GM21423 (cell line): ENCODE data around the gene RARB.

Experiments
- ATAC-seq: cut with Tn5 transposase; IDR thresholded peaks from one replicate; pipeline ENCODE4 v1.9.1; 2021; ENCODE audit warnings: mild to moderate bottlenecking, moderate library complexity; ENCODE audit not compliant: unreplicated experiment

The RARB gene

GRCh38 chr3:25469558-25469957, 41.5 kb downstream of the RARB start:
- no peak for ATAC-seq

GRCh38 chr3:25471081-25471768, 43.2 kb downstream of the RARB start:
- ATAC-seq: no peak

GRCh38 chr3:25472153-25472552, 44.1 kb downstream of the RARB start:
- ATAC-seq: no peak

DNA sequence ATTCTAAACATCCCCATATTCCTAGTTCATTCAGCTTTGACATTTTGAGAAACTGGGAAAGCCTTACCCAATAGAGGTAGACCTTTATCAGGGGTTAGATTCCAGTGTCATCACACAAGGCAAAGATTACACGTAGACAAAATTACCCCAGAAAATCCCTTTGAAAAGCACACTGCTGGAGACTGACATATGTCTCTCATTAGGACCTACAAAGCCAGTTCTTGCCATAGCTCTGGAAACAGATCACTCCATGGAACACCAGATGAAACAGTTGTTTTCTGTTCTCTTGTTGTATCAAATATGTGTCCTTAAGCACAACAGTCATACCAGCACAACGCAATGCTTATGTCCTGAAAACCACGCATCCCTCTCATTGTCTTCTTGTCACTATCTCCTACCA, 44.7 kb downstream of the RARB start:
- no peak for ATAC-seq

DNA sequence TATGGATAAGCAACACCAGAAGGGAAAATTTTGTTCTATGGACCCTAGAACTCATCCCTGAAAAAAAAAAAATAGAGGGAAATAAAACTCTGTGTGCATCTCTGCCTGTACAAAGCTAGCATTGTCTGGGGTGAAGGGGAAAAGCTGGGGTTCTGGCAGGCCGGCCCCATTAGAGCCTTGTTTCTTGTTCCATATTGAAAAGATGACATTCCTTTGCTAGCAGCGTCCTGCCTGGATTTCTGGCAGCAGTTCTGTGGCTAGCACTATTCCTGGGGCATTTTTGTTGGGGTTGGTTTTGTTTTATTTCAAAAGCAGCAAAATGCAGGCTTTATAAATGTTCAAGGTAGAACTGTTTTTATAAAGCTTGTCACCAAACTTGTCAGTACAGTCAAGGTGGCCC, 45.2 kb downstream of the RARB start:
- ATAC-seq: no peak

DNA sequence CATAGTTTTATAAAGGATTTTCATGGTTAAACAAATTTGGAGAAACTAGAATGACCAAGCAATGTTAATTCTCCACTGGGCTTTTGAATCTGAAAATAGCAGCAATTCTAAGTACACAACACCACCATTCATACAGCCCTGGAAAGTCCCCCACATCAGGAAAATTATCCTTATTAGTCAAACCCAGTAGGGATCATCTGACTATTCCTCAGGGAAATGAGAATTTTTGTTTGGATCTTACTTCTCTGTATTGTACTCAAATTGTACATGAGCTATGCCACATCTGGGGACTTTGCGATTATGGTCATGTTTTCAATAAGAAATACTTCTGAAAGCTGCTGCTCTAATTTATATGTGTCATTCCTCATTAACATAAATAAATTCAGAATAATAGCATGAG, 46.0 kb downstream of the RARB start:
- ATAC-seq: no peak

DNA sequence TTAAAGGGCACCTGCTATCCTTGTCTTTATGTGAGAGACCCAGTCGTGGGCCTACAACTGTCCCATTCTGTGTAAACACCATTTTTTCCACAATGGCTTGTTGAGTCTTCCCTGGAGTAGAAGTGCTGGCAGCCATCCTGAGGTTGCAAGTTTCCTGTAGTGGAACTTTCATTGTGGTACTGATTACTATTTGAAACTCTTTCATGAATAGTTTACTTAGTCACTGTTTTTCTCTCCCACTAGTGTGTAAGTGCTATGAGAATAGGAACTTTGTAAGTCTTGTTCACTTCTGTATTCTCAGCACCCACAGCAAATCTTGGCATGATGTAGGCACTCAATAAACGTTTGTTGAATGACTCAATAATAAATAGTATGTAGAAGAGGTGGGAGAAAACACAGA, 48.6 kb downstream of the RARB start:
- no peak for ATAC-seq

DNA sequence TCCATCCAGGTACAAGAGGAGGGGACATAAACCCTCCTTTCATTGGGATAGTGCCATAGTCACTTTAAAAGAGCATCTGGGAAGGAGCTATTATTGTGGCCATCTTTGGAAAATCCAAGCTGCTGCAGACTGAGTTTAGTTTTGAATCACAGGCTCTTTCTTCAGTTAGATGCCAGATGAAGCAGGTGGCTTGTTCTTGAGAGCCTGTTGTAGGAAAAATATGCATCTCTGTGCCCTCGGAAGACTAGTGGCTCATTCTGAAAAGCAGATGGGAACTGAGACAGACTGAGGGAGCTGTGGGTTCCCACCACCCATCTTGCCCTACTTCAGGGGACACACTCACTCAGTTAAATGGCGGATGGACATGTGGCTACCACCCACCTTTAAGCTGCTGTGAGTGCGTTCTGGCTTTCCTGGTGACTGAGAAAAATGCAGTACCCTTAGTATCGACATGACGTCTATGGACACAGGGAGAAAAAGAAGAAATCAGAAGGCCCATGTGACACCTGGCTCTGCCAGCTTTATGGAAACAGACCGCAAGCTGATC, 50.2 kb downstream of the RARB start:
- ATAC-seq: no peak

DNA sequence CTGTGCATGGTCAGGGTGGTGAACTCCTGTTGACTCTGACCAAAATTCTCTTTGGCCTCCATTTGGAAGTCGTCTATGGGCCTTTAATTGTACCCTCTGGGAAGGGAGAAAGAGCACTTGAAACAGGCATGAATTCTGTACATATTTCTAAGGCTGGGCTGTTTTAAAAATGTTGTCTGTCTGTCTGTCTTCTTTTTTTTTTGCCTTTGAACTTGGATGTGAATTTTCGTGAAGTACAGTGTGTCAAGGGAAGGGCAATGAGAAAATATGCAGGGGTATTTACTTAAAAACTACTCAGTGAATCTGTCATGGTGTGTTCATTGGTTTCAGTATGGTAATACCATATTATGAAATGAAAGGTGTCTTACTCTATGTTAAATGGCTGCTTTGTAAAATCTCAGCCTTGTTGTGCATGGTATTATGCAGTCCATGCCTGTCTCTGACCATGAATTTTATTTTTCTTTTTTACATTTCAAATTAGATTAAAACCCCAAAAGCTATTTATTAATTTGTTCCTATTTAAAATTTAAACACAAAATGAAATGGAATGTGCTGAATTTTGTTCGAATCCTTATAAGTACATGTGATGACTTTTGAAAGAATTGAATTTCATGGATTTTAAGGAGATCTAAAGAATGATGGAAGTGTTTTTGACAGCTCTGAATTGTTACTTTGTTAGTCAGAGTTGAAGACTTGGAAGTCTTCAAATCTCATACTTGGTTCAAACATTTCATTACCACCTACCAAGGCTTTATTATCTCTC, 51.1 kb downstream of the RARB start:
- ATAC-seq: no peak

- no peak for ATAC-seq
These were observed 51.6 kb downstream of the RARB start for GRCh38 chr3:25479727-25480010.

DNA sequence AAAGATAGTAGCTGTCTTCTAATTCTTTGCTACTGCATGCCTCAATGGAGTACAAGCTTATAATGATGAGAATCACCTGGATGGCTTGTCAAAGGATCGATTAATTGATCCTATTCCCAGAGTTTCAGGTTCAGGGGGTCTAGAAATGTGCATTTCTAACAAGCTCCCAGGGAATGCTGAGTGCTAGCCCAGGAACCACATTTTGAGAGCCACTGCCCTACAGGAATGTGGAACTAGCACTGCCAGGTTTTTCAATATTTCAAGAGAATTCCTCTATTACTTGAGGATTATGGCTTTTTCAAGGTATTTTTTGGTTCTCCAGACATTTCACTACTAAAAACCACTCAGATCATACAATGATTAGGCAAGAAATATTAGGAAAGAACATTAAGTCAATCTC, 52.7 kb downstream of the RARB start:
- no peak for ATAC-seq

- no peak for ATAC-seq
These were observed 53.3 kb downstream of the RARB start for GRCh38 chr3:25481386-25481785.

DNA sequence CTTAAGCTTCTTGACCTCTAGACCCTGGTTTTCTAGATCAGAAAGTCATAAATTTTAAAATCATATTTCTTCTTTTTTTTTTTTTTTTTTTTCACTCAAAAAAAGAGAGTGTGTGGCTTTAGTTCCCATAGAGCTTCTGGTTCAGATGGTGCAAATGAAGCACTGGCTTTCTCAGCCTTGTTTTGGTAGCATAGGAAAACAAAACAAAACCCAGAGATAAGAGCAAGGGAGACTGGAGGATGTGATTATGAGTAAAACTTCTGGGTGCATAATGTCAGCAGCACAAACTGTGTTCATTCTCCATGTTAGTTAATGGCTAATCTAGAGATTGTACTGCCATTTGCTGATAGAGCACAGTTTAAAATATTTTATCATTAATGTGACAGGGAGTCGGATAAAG, 55.4 kb downstream of the RARB start:
- ATAC-seq: no peak

DNA sequence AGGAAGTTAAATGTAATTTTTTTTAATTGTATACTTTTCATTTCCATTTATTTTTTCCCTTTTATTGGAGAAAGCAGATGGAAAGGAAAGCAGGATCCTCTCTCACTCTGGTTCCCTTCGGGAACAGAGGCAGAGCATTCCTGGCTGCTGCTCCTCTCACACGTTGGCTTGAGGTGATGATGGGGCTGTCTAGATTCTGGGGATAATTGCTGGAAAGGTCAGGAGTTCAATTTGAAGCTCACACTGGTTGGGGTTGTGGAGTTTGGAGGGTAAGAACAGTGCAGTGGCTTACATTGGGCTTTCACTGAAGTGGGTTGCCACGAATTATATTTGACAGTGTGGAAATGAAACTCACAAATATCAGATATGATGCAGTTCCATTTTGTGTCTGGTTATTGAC, 57.6 kb downstream of the RARB start:
- ATAC-seq: no peak

DNA sequence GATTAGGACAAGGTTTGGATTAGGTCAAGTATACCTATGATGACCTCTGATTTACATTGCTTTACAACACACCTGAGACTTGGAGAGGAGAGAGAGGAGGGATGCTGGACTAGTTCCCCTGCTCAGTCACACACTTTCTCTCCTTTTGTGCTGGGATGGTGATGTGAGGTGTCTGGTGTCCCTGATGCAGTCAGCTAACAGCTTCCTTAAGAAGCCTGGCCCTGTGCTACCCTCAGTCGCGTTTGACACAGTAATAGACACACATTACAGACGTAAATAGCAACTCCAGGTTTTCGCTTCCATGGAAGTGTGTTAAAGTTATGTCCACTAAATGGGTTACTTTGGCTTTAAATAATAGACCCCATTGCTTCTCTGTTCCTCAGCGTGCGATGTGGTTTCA, 58.9 kb downstream of the RARB start:
- ATAC-seq: no peak

GRCh38 chr3:25489858-25490593, 62.0 kb downstream of the RARB start:
- no peak for ATAC-seq

DNA sequence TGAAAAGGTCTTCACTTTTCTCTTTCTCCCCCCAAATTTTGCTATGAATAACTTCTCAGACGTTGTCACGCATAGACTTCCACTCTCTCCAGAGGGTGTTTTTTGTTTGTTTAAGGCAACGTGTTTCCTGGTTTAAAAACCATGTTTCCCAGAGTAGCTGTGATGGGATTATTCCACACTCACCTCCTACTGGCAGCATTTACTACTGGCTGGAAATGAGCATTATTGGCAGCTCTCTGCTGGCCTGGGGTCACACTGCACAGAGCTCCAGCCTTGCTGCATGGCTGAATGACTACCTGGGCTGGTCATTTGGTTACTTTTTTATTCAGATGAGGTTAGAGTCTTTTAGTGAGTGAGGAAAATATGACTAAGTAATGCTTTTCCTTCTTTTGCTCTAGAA, 65.2 kb downstream of the RARB start:
- no peak for ATAC-seq

- ATAC-seq: no peak
These were observed 65.7 kb downstream of the RARB start for GRCh38 chr3:25493786-25494185.

- no peak for ATAC-seq
These were observed 67.2 kb downstream of the RARB start for GRCh38 chr3:25495304-25495703.

DNA sequence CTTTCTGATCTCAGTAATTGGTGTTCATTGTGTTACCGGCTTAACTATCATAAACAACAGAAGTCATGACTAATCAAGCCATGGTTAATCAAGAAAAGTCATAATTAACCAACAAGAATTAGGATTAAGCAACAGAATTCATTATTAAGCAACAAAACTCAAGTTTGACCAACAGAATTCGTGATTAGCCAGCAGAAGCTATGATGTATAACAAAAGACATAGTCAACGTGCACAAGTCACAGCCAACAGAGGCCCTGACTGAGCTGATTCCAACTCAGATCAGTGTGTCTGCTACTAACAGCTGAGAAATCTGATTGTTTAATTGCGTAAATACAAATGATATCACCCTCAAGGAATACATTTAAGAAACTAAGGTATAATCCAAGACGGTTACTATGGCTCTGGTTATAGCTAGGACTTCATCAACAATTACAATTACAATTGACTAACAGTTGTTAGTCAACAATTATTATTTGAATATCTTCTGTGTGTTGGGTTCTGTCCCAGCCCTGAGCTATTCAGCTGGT, 67.7 kb downstream of the RARB start:
- ATAC-seq: no peak

- ATAC-seq: no peak
These were observed 69.0 kb downstream of the RARB start for GRCh38 chr3:25497096-25497495.
